ENCODE data around the gene CCL21.
"Not testable (repeated sequence)": the region's sequence is repeated elsewhere in the genome, so short reads cannot be mapped to it uniquely, and the experiment has no call there.

The CCL21 gene, protein sequence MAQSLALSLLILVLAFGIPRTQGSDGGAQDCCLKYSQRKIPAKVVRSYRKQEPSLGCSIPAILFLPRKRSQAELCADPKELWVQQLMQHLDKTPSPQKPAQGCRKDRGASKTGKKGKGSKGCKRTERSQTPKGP
- 0 reads per million in 2 donors for total RNA-seq

- DNase-seq, result no peak
Observed at GRCh38 chr9:34710023-34710422, at the start of gene CCL21. Gene CCL21 (minus strand): TSS chr9:34710136. CDS start chr9:34710066, 70 bp downstream.

DNA sequence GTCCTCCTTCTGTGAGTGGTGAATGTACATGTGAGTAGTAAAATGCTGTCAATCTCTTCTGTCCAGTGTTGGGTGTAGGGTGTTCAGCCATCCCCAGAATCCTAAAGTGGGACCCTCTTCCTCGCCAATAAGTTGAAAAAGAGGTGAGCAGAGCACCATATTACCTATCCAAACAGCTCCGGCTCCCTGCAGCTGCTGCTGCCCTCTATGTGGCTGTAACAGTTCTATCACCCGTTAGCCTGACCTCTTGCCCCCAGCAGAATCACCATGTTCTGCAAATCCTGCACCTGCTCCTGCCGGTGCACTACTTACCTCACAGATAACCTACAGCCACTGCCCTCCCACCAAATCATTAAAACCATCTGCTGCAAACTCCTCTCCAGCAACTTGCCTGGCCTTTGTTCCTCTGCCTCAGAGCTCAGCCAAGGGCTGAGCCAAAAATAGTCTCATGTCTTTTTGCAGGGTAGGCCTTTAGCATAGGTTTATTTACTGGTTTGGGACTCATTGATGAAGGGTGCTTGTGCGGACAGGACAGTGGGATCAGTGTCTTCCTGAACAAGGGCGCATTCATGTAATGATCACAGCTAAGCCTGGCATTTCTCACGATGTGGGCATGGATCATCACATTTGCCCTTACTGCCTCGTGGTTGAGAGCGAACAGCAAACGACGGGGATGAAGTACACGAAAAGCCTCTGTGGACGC is 49.6 kb upstream of the CCL21 start:
- no peak for DNase-seq

- DNase-seq, result not testable (repeated sequence)
Observed at GRCh38 chr9:34750320-34750719, 40.4 kb upstream of the CCL21 start.

DNA sequence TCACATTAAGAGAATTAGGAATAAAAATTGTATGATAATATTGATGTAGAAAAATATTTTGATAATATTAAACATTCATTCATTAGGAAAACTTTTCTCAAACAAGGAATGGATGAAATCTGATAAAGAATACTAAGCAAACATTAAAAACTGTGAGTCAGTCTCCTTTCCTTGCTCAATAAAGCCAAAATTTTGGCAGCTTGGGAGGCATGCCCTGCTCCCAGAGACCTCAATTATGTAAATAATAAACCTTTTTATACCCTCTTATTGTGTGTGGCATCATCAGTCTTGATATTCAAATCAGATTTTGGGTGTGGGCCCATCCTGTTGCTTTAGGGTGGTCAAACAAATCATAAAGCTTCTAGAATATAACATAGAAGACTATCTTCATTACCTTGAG is 36.6 kb upstream of the CCL21 start:
- DNase-seq, result no peak

DNA sequence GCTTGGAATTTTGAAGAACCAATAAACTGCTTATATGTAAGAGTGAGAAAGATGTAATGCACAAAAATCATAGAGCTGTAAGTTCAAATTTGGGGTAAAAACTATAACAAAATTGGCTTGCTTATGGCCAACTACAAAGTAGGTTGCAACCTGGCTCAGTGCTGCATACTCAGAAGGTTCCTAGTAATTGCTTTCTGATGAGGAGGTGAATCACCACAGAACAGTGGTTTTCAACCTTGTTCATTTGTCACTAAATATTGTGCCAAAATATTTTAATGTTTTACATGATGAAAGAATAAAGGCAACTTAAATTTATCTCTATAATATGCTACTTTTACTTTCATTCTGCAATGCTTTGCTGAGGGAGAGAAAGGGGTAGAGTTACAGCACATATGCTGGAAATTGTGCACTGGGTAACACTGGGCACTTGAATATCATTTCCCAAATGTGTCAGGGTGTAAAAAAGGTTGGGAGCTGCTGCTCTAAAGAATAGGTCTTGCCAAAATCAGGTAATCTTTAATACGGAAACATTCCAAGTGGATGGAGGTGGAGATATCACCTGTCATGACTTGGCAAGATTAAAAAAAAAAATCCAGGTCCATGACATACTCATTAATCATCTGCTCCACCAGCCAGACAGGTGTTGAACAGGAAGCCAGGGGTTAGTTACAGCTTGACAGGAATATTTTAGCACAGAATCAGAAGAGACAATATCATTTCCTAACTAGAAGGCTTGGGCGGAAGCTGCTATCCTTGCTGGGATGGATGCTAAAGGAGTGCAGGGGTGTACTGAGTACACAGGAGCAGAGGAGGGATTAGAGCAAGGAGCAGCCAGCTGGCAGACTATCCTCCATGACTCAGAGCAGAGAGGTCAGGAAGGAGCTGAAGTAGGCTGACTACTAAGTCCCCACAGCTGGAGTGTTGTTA is 34.6 kb upstream of the CCL21 start:
- DNase-seq, result no peak

- DNase-seq, result no peak
Observed at GRCh38 chr9:34742710-34743109, 32.8 kb upstream of the CCL21 start.

- DNase-seq, result no peak
Observed at GRCh38 chr9:34741628-34742027, 31.7 kb upstream of the CCL21 start.

DNA sequence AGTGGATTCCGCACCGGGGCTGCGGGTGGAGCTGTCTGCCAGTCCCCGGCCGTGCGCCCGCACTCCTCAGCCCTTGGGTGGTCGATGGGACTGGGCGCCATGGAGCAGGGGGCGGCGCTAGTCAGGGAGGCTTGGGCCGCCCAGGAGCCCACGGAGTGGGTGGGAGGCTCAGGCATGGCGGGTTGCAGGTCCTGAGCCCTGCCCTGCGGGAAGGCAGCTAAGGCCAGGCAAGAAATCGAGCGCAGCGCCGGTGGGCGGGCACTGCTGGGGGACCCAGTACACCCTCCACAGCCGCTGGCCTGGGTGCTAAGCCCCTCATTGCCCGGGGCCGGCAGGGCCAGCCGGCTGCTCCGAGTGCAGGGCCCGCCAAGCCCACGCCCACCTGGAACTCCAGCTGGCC is 30.2 kb upstream of the CCL21 start:
- DNase-seq, result not testable (repeated sequence)

DNA sequence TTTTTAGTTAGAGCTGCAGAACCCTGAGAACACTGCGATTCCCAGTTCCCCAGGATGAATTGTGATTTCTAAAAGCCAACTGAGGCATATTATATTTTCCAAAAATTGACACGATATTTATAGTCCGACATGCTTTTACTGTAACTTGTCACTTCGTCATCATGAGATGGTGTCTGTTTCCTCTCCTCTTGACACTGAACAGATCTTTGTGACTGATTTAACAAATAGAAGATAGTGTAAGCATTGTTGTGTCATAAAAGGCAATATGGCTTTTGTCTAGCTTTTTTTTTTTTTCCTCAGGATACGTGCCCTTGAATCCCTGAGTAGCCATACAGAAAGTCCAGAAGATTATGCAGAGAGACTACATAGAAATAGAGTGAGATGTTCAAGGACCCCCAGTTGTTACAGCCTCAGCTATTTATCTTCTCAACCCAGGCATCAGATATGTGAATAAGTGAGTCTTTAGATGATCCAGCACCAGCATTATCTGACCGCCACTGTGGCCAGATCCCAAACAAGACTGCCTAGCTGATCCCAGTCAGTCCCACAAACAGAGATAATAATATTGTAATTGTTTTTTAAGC is 27.8 kb upstream of the CCL21 start:
- DNase-seq, result no peak

DNA sequence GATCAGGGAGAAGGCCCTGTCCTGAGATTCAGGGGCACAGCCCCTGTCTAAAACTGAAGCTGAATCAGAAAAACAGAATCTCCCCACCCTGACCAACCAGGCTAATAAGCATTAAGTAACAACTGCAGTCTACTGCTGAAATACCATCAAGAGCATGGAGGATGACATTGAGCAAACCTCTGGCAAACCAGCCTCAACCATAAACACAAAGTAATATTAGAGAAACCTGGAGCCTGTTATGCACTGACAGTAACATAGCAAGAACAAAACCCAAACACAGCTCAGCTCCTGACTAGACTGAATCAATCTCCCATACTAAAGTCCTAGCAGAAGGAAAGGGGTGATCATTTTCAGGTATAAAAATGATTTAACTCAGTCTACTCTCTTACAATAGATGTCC is 24.8 kb upstream of the CCL21 start:
- no peak for DNase-seq

GRCh38 chr9:34732886-34733285 is 22.9 kb upstream of the CCL21 start:
- DNase-seq, result no peak

DNA sequence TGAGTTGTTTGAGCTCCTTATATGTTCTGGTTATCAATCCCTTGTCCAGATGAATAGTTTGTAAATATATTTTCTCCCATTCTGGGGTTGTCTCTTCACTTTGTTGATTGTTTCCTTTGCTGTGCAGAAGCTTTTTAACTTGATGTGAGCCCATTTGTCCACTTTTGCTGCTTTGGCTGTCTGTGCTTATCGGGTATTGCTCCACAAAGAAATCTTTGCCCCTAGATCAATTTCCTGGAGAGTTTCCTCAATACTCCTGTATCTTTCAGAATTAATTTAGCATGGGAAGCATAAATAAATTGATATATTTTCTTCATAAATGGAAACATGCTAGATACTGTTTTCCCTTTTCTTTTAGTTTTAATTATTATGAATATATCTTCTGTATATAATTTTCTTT is 22.5 kb upstream of the CCL21 start:
- DNase-seq, result no peak

DNA sequence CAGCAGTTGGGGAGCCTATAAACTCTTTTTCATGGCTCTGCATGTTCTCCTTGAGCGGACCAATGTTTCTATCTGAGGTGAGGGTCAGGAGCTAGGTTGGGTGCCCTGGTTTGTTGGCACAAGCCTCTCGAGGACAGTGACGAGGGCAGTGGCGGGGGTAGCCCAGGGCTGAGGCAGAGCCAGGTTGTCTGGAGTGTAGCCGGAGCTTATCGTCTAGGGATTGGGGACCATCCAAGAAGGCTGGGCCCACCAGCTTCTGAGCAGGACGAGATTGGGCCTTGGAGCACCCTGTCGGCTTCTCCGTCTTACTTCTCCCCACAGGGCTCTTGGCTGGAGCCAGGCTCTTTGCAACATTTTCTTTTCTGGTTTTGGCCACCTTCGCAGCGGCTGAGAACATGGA is 13.2 kb upstream of the CCL21 start:
- no peak for DNase-seq

DNA sequence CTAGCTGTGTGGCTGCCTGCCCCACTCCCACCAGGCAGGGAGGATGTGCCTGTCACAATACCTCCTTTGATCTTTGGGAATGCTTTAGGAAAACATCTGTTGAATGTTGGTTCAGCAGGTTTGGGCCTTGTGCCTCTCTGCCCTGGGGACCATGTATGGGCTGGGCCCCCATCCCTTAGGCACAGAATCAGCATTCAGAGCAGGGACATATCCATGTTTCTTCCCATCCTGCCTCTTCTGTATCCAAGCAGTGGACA is 9.8 kb upstream of the CCL21 start:
- DNase-seq, result not testable (repeated sequence)

DNA sequence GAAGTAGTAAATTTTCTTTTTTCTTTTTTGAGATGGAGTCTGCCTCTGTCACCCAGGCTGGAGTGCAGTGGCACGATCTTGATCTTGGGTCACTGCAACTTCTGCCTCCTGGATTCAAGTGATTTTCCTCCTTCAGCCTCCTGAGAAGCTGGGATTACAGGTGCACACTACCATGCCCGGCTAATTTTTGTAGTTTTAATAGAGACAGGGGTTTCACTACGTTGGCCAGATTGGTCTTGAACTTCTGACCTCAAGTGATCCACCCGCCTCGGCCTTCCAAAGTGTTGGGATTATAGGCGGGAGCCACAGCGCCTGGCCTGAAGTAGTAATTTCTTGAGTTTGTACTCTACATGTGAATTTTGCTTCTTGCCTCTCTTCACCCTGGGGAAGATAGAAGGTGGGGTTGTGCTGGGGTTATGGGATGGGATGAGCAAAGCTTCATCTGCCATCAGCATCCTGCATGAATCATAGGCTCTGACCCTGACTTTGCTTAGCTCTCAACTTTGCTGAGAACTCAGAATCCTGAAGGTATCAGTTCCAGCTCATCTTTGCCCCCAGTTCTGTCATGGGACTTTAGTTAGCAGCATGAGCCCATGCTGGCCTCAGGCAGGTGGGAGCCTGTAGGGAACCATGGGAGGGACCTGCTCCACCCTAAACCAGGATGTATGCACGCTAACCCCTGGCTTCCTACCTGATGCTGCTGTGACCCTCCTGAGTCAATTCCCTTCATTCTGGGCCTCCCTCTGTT is 9.3 kb upstream of the CCL21 start:
- DNase-seq, result no peak

GRCh38 chr9:34717996-34718614 is 8.2 kb upstream of the CCL21 start:
- DNase-seq, result no peak

DNA sequence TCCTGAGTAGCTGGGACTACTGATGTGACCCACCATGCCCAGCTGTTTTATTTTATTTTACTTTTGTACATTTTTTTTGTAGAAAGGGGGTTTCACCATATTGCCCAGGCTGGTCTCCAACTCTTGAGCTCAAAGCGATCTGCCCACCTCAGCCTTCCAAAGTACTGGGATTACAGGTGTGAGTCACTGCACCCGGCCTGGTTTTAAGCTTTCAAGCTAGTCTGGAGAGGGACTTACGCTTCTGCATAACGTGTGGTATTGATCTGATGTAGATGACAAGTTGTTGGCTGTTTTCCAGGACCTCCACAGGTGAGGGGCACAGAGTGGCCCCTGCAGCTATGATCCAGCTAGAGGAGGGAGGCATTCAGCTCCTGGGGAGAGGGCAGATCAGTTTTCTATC is 6.8 kb upstream of the CCL21 start:
- no peak for DNase-seq

DNA sequence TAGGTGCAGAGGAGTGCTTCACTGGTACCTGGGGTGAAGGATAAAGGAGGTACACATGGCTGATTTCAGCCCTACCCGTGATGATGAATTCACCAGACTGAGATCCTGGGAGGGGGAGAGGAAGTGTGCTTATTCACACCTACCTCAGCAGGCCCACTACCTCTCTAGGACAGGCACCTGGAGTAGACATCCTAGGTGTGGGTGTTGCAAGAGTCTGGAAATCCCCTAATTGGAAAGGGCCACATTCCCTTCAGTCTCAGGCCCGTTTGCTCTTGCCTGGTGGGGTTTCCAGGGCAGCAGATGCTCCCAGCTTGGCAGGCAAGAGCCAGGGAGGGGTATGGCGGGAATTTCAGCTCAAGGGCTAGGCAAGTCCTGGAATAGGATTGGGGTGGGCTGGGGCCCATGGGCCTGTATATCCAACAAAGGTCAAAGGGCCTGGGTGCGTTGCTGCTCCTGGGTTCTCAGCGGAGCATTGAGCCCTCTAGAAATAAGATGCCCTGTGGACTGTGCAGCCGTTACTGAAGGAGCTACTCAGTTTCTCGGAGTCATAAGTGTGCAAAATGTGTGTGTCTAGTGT is 5.8 kb upstream of the CCL21 start:
- DNase-seq, result no peak

- DNase-seq, result no peak
Observed at GRCh38 chr9:34714007-34714406, 4.1 kb upstream of the CCL21 start.

- no peak for DNase-seq
Observed at GRCh38 chr9:34712140-34712539, 2.2 kb upstream of the CCL21 start.

DNA sequence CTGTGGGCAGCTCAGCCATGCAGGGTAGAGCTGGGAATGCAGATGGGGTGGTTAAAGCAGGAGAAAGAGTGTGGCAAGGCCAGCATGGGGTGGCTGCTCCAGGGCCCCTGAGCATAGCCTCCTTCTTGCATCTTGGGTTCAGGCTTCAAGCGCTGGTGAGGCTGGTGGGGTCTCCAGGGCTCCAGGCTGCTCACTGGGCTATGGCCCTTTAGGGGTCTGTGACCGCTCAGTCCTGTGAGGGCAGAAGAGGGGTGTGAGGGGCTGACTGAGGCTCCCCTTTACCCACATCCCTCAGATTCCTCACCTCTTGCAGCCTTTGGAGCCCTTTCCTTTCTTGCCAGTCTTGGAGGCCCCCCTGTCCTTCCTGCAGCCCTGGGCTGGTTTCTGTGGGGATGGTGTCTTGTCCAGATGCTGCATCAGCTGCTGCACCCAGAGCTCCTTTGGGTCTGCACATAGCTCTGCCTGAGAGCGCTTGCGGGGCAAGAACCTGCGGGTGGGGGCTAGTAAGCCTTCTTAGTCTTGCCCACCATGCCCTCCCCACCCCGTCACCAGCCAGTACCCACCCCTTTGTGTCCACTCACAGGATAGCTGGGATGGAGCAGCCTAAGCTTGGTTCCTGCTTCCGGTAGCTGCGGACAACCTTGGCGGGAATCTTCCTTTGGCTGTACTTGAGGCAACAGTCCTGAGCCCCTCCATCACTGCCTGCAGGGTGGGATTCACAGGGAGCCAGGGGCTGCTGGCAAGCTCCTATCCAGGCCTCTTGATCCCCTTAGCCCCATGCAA is 549 bp downstream of the CCL21 start:
- DNase-seq, result no peak
